ENCODE measurements around the gene TMEM272. TPM values are rescaled to one million over a fixed set of nuclear protein-coding genes. Genes with fewer than 3 reads are reported as not detected.

TMEM272 gene
- total and polyA plus RNA-seq, 2 of the 13 experiments (the other 11 are each of a cell fraction or from before 2014, with no cell fraction given): 0.37 to 0.62 TPM

DNA sequence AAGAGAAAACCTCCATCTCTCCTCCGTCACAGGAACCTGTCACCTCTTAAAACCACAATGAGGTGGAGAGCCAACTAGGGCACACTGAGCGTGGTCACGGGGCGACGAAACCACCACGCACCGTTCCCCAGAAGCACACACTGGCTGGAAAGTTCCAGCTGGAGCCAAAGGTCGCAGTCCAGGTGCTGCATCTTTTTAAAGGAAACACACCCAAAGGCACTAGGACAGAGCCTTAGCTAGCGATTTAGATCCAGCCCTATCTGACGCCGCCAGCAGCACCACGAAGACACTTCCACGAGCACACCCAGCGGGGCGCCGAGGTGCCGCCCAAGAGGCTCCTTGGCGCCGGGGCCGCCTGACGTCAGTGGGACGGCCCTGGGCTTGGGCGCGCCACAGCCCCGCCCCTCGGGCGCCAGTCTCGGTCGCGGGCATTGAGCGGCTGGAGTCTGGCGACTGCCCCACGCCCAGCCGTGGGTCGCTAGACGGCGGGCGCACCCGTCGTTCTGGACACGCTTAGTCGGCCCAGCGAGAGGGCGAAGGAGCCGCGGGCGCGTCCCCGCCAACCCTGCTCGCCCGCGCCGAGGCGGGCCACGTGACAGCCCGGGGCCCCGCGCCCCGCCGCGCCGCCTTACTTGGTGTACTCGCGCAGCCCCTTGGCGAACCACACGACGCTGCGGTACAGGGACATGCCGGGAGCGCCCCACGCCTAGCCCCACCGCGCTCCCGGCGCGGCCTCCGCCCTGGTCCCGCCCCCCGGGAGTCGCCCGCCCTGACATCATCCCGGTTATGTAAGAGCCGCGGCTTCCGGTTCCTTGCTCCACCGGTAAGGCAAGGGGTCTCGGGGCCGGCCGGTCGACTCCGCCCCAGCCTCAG is 41.3 kb downstream of the TMEM272 start, which contains the start of gene DHRS12 (continued):
- TF ChIP-seq SAFB2 (CRISPR knock-in tag; IDR thresholded peaks at IDR 0.05; ENCODE audit: borderline replicate concordance, low read depth) (peak; percentile 96), ZNF230 (CRISPR knock-in tag; IDR thresholded peaks at IDR 0.05) (no peak), NR2F6 (IDR thresholded peaks at IDR 0.05) (no peak), NR2F6 (CRISPR knock-in tag; IDR thresholded peaks at IDR 0.05) (0 out of 2 replicates have a peak, but pooled peaks have one; percentile 20), ATF3 (CRISPR knock-in tag; IDR thresholded peaks at IDR 0.05) (peak; percentile 70), RBM39 (IDR thresholded peaks at IDR 0.05; ENCODE audit: low read depth, low read length, poor library complexity, severe bottlenecking) (peak; percentile 36), JUN (CRISPR knock-in tag; IDR thresholded peaks at IDR 0.05) (no peak; the same call in 1 of the 2 replicates), ZNF430 (CRISPR knock-in tag; IDR thresholded peaks at IDR 0.05) (peak; percentile 76; the same call in 1 of the 2 replicates), ZNF17 (CRISPR knock-in tag; IDR thresholded peaks at IDR 0.05) (no peak), RFXANK (CRISPR knock-in tag; IDR thresholded peaks at IDR 0.05) (no peak), ZNF766 (CRISPR knock-in tag; IDR thresholded peaks at IDR 0.05; ENCODE audit: borderline replicate concordance) (0 out of 2 replicates have a peak, but pooled peaks have one; percentile 80), ZNF761 (CRISPR knock-in tag; conservative IDR thresholded peaks at IDR 0.05) (no peak; the same call in 1 of the 2 replicates), HNF4A (CRISPR knock-in tag; IDR thresholded peaks at IDR 0.05) (peak; percentile 23; the same call in 1 of the 2 replicates), HNRNPLL (IDR thresholded peaks at IDR 0.05; ENCODE audit: low read depth, low read length, poor library complexity, severe bottlenecking) (peak; percentile 76), HNF4G (IDR thresholded peaks at IDR 0.05; ENCODE audit: borderline replicate concordance, low read depth, low read length) (no peak), HNF4G (CRISPR knock-in tag; IDR thresholded peaks at IDR 0.05; ENCODE audit: borderline replicate concordance, low read depth) (no peak), ZBTB40 (IDR thresholded peaks at IDR 0.05) (no peak), ZBTB40 (CRISPR knock-in tag; IDR thresholded peaks at IDR 0.05) (no peak), NFYB (CRISPR knock-in tag; IDR thresholded peaks at IDR 0.05) (peak; percentile 42)
- TF ChIP-seq, protein P1, sequence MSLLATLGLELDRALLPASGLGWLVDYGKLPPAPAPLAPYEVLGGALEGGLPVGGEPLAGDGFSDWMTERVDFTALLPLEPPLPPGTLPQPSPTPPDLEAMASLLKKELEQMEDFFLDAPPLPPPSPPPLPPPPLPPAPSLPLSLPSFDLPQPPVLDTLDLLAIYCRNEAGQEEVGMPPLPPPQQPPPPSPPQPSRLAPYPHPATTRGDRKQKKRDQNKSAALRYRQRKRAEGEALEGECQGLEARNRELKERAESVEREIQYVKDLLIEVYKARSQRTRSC (CRISPR knock-in tag; IDR thresholded peaks at IDR 0.05; ENCODE audit: low read depth): no peak

Measured in HepG2 (cell line).